Vagina (tissue), 2 donors: ENCODE results near the gene OSBP2. TPM values are rescaled to one million over a fixed set of nuclear protein-coding genes. Genes with fewer than 3 reads are reported as not detected.

Experiments used
- DNase-seq, 2 donors: peaks; one replicate each; pipeline ENCODE4 v3.0.0-alpha.2; 2017; ENCODE audit errors: extremely low spot score in 2 of 2
- H3K27ac ChIP-seq: fragments of 200-600 bp; sonication (generic); one replicate; pipeline ENCODE4 v1.5.1; 2019
- H3K27me3 ChIP-seq: fragments of 200-600 bp; sonication (generic); one replicate; pipeline ENCODE4 v1.5.1; 2019
- H3K36me3 ChIP-seq, 2 donors: fragments of 200-600 bp; sonication (generic); one replicate each; pipeline ENCODE4 v1.5.1; 2017 to 2019
- H3K4me1 ChIP-seq: fragments of 200-600 bp; sonication (generic); one replicate; pipeline ENCODE4 v1.5.1; 2019
- H3K4me3 ChIP-seq, 2 donors: fragments of 200-600 bp; sonication (generic); 1 replicate in 1 of 2; 2 replicates in 1 of 2; pipeline ENCODE4 v1.5.1; 2016 to 2019
- H3K9me3 ChIP-seq: fragments of 200-600 bp; sonication (generic); one replicate; pipeline ENCODE4 v1.5.1; 2019
- POLR2A ChIP-seq, 2 donors: fragments of 450-650 bp; IDR thresholded peaks; one replicate each; pipeline ENCODE4 v1.6.1; 2017; ENCODE audit warnings: antibody characterized with exemption in 2 of 2, mild to moderate bottlenecking in 2 of 2, moderate library complexity in 2 of 2
- POLR2AphosphoS5 ChIP-seq, 2 donors: sonication (generic); formaldehyde crosslinking; IDR thresholded peaks; one replicate each; pipeline ENCODE4 v1.9.0; 2017; ENCODE audit warnings: antibody characterized with exemption in 2 of 2, mild to moderate bottlenecking in 2 of 2, low read depth in 1 of 2; ENCODE audit not compliant: insufficient read depth in 1 of 2
- intact Hi-C: fragments of 100-400 bp; cut with DNase I; formaldehyde crosslinking; loops from one replicate; pipeline ENCODE4 v1.15.1; 2023
- total RNA-seq: library from RNA; depleted of rRNA; stranded (reverse); fragments of >200 nt; gene quantifications from one replicate; pipeline ENCODE4 v1.2.3, GENCODE V29; 2016
- TF ChIP-seq, protein P1 (sequence below), 3 experiments: fragments of 450-650 bp in 2 of 3; fragments of 200-600 bp in 1 of 3; sonication (generic) in 1 of 3; IDR thresholded peaks; one replicate each; pipeline ENCODE4 v1.5.1; 2017 to 2019; ENCODE audit warnings: antibody characterized with exemption in 3 of 3, mild to moderate bottlenecking in 2 of 3, moderate library complexity in 2 of 3

OSBP2 gene
- total RNA-seq, 1 donor from 2014 or later: 3.7 TPM

DNA sequence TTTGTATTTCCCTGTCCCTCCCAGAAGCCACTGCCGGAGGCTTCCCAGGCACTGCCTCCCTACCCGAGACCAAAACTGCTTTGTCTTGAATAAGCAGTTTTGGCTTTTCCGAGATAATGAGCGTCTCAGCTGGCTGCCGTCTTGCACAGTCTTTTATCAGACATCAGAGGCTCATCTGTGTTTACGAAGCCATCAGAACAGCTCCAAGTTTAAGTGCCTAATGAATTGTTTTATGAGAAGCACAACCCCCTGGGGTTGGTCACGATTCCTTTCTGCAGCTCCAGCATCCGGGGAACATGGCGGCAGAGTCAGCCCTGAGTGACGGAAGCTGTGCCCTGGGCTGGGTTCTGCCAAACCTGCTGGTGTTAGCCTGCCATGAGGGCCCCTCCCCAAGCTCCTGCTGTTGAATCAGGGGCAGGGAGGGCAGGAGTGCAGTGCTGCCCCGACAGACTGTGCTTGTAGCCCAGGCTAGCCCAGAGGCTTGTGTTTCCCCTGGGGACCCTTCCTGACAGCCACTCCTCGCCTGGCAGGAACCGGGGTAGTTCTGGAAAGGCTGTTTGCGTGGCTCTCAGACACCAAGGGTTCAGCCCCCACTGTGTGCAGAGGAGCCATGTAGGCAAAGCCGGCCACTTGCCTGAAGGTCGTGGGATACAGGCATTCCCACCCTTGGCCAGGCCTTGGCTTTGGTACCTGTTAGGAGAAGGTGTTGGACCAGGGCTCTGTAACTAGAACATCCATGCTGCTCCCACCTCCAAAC is 177.8 kb downstream of the OSBP2 start:
- intact Hi-C loops: no loop called here
- H3K4me1 ChIP-seq: no peaks in the 10 kb centered on the region
- TF ChIP-seq, protein P1, sequence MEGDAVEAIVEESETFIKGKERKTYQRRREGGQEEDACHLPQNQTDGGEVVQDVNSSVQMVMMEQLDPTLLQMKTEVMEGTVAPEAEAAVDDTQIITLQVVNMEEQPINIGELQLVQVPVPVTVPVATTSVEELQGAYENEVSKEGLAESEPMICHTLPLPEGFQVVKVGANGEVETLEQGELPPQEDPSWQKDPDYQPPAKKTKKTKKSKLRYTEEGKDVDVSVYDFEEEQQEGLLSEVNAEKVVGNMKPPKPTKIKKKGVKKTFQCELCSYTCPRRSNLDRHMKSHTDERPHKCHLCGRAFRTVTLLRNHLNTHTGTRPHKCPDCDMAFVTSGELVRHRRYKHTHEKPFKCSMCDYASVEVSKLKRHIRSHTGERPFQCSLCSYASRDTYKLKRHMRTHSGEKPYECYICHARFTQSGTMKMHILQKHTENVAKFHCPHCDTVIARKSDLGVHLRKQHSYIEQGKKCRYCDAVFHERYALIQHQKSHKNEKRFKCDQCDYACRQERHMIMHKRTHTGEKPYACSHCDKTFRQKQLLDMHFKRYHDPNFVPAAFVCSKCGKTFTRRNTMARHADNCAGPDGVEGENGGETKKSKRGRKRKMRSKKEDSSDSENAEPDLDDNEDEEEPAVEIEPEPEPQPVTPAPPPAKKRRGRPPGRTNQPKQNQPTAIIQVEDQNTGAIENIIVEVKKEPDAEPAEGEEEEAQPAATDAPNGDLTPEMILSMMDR (IDR thresholded peaks at IDR 0.05): no peak
- no peak for TF ChIP-seq POLR2AphosphoS5 (IDR thresholded peaks at IDR 0.05; ENCODE audit: insufficient read depth in 1 of 2, low read depth in 1 of 2)
- no peak for TF ChIP-seq POLR2A (IDR thresholded peaks at IDR 0.05)
- peak in 1 of 2 donors; percentile 72 for DNase-seq
- H3K36me3 ChIP-seq: no peaks in the 10 kb centered on the region
- H3K4me3 ChIP-seq: no peak overlapping the region
- no peaks in the 10 kb centered on the region for H3K9me3 ChIP-seq
- H3K27me3 ChIP-seq: no peaks in the 10 kb centered on the region
- no peak overlapping the region for H3K27ac ChIP-seq

DNA sequence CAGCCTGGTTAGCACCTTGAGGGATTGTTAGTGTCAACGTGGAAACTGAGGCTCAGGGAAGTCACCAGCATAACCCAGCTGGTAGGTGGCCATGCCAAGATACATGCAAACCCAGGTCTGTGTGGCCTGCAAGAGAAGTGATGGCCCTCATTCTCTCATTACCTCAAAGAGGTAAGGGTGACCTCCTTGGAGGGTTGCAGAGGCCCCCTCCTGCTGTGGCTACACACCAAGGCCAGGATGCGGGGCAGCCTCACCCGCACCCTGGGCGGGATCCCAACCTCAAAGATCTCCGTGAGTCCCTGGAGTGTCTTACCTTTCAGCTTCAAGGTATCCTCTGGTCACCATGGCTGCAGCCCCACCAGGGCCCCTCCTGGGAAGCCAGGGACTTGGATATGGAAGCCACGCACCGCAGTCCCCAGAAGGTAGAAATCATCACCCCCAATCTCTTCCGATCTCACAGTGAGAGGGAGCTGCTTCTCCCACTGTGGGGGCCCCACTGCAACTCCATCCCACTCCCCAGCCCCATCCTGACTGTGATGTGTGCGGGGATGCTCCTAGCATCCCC is 178.5 kb downstream of the OSBP2 start:
- Histone ChIP-seq H3K27me3 (no peaks in the 10 kb centered on the region), H3K4me3 (no peak overlapping the region), H3K36me3 (no peaks in the 10 kb centered on the region), H3K9me3 (no peaks in the 10 kb centered on the region), H3K27ac (no peak overlapping the region), H3K4me1 (no peaks in the 10 kb centered on the region)
- TF ChIP-seq POLR2AphosphoS5 (IDR thresholded peaks at IDR 0.05; ENCODE audit: insufficient read depth in 1 of 2, low read depth in 1 of 2) (no peak), POLR2A (IDR thresholded peaks at IDR 0.05) (no peak)
- TF ChIP-seq, protein P1 (IDR thresholded peaks at IDR 0.05): no peak
- no peak for DNase-seq
- intact Hi-C loops: no loop called here

DNA sequence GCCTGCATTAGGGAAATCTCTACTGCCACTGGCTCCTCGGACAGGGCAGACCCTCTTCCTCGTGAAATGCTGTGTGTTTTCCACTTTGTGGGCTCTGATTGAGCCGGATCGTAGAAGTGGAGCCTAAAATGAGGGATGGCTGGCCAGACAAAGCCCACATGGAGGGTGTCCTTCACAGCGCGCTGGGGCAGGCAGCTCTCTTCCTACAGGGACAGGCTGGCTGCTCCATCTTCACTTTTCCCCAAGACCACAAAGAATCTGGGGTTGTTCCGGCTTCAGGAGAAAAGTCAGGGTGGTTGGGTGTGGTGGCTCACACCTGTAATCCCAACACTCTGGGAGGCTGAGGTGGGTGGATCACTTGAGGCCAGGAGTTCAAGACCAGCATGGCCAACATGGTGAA is 179.0 kb downstream of the OSBP2 start:
- H3K4me3 ChIP-seq: no peak overlapping the region
- no peaks in the 10 kb centered on the region for H3K4me1 ChIP-seq
- TF ChIP-seq, protein P1 (IDR thresholded peaks at IDR 0.05): no peak
- TF ChIP-seq POLR2AphosphoS5 (IDR thresholded peaks at IDR 0.05; ENCODE audit: insufficient read depth in 1 of 2, low read depth in 1 of 2): no peak
- TF ChIP-seq POLR2A (IDR thresholded peaks at IDR 0.05): no peak
- H3K36me3 ChIP-seq: no peaks in the 10 kb centered on the region
- no peak for DNase-seq
- no peak overlapping the region for H3K27ac ChIP-seq
- H3K9me3 ChIP-seq: no peaks in the 10 kb centered on the region
- intact Hi-C loops: no loop called here
- no peaks in the 10 kb centered on the region for H3K27me3 ChIP-seq

DNA sequence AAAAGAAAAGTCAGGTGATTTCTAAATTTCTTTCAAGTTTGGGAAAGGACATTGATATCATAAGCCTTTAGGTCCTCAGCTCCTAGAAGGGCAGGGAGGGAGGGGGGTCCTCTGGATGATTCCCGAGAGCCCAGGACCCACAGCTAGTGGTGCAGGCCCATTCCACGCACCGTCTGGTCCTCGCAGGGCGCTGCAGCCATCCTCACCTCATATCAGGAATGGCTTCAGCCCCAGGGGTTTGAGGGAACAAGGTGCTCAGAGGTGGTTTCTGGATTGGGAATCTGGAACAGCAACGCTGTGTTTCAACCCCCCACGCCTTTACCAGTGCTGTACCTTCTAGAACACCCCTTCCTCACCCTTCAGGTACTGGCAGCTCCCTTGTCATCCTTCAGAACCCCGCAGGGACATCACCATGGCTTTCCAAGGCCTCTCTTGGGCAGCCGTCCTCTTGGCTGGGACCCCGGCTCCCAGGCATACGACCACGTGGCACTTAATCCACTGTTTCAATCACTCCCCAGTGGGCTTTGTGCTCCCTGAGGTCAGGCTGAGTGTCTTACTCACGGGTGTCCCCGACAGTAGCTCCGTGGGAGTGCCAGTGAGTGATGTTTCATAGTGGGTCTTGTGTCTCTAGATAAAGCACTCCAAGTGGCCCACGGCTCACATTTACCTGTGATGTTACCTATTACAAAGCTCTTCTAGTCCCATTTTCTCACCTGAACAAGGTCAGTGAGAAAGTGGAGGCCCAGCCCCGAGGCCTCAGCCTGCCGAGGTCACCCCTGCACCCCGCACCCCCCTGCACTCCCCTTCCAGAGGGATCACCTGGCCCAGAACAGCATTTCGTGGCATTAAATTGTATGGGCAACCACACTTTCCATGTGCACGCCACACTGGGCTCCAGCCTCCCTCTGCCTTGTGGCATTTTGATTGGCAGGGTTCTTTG is 180.0 kb downstream of the OSBP2 start:
- Histone ChIP-seq H3K27me3 (no peaks in the 10 kb centered on the region), H3K9me3 (no peaks in the 10 kb centered on the region), H3K27ac (no peak overlapping the region), H3K36me3 (no peaks in the 10 kb centered on the region), H3K4me3 (no peak overlapping the region), H3K4me1 (no peaks in the 10 kb centered on the region)
- no peak for TF ChIP-seq POLR2AphosphoS5 (IDR thresholded peaks at IDR 0.05; ENCODE audit: insufficient read depth in 1 of 2, low read depth in 1 of 2)
- TF ChIP-seq, protein P1 (IDR thresholded peaks at IDR 0.05): no peak
- no peak for TF ChIP-seq POLR2A (IDR thresholded peaks at IDR 0.05)
- intact Hi-C loops: no loop called here
- DNase-seq: no peak
